Measurements from ENCODE around the gene MCMBP.

MCMBP gene

GRCh38 chr10:119863951-119864565 is 8.6 kb downstream of the MCMBP start:
- Mint-ChIP-seq H3K36me3 (ENCODE audit: low read depth) (peaks cover 29% of the 10 kb centered on the region), H3K4me1 (ENCODE audit: low read depth) (peaks cover 43% of the 10 kb centered on the region), H3K27me3 (ENCODE audit: low read depth) (no peaks in the 10 kb centered on the region), H3K9me3 (peaks cover 11% of the 10 kb centered on the region), H3K4me3 (no peak overlapping the region), H3K27ac (peak overlapping the region; percentile 41)
- DNase-seq (ENCODE audit: low spot score), result no peak

- Mint-ChIP-seq H3K27ac (no peak overlapping the region), H3K9me3 (peaks cover 11% of the 10 kb centered on the region), H3K4me3 (no peak overlapping the region), H3K36me3 (ENCODE audit: low read depth) (peaks cover 29% of the 10 kb centered on the region), H3K27me3 (ENCODE audit: low read depth) (no peaks in the 10 kb centered on the region), H3K4me1 (ENCODE audit: low read depth) (peaks cover 34% of the 10 kb centered on the region)
- no peak for DNase-seq (ENCODE audit: low spot score)
Measured at GRCh38 chr10:119862524-119862923, 10.1 kb downstream of the MCMBP start.

GRCh38 chr10:119860866-119861607 is 11.6 kb downstream of the MCMBP start:
- H3K27ac Mint-ChIP-seq, result no peak overlapping the region
- H3K4me1 Mint-ChIP-seq (ENCODE audit: low read depth), result peaks cover 34% of the 10 kb centered on the region
- peaks cover 11% of the 10 kb centered on the region for H3K9me3 Mint-ChIP-seq
- peaks cover 33% of the 10 kb centered on the region for H3K36me3 Mint-ChIP-seq (ENCODE audit: low read depth)
- DNase-seq (ENCODE audit: low spot score), result no peak
- no peaks in the 10 kb centered on the region for H3K27me3 Mint-ChIP-seq (ENCODE audit: low read depth)
- H3K4me3 Mint-ChIP-seq, result no peak overlapping the region

GRCh38 chr10:119859420-119860258 is 13.0 kb downstream of the MCMBP start:
- DNase-seq (ENCODE audit: low spot score), result no peak
- Mint-ChIP-seq H3K4me3 (no peak overlapping the region), H3K27me3 (ENCODE audit: low read depth) (no peaks in the 10 kb centered on the region), H3K36me3 (ENCODE audit: low read depth) (peaks cover 29% of the 10 kb centered on the region), H3K27ac (no peak overlapping the region), H3K9me3 (peaks cover 10% of the 10 kb centered on the region), H3K4me1 (ENCODE audit: low read depth) (peaks cover 30% of the 10 kb centered on the region)

GRCh38 chr10:119858063-119858462 is 14.6 kb downstream of the MCMBP start:
- no peak overlapping the region for H3K4me3 Mint-ChIP-seq
- H3K27ac Mint-ChIP-seq, result no peak overlapping the region
- H3K36me3 Mint-ChIP-seq (ENCODE audit: low read depth), result peaks cover 23% of the 10 kb centered on the region
- no peaks in the 10 kb centered on the region for H3K9me3 Mint-ChIP-seq
- H3K4me1 Mint-ChIP-seq (ENCODE audit: low read depth), result peaks cover 23% of the 10 kb centered on the region
- no peaks in the 10 kb centered on the region for H3K27me3 Mint-ChIP-seq (ENCODE audit: low read depth)
- no peak for DNase-seq (ENCODE audit: low spot score)

GRCh38 chr10:119853574-119853973 is 19.1 kb downstream of the MCMBP start:
- H3K4me3 Mint-ChIP-seq, result no peak overlapping the region
- H3K27me3 Mint-ChIP-seq (ENCODE audit: low read depth), result no peaks in the 10 kb centered on the region
- no peak for DNase-seq (ENCODE audit: low spot score)
- H3K36me3 Mint-ChIP-seq (ENCODE audit: low read depth), result peaks cover 38% of the 10 kb centered on the region
- H3K4me1 Mint-ChIP-seq (ENCODE audit: low read depth), result peaks cover 2% of the 10 kb centered on the region
- no peaks in the 10 kb centered on the region for H3K9me3 Mint-ChIP-seq
- no peak overlapping the region for H3K27ac Mint-ChIP-seq

GRCh38 chr10:119852822-119853221 is 19.8 kb downstream of the MCMBP start:
- Mint-ChIP-seq H3K27me3 (ENCODE audit: low read depth) (no peaks in the 10 kb centered on the region), H3K9me3 (no peaks in the 10 kb centered on the region), H3K4me3 (no peak overlapping the region), H3K36me3 (ENCODE audit: low read depth) (peaks cover 43% of the 10 kb centered on the region), H3K27ac (no peak overlapping the region), H3K4me1 (ENCODE audit: low read depth) (peaks cover 2% of the 10 kb centered on the region)
- no peak for DNase-seq (ENCODE audit: low spot score)

- Mint-ChIP-seq H3K36me3 (ENCODE audit: low read depth) (peaks cover 45% of the 10 kb centered on the region), H3K27ac (no peak overlapping the region), H3K9me3 (no peaks in the 10 kb centered on the region), H3K4me1 (ENCODE audit: low read depth) (no peaks in the 10 kb centered on the region), H3K27me3 (ENCODE audit: low read depth) (no peaks in the 10 kb centered on the region), H3K4me3 (no peak overlapping the region)
- no peak for DNase-seq (ENCODE audit: low spot score)
Measured at GRCh38 chr10:119852277-119852676, 20.4 kb downstream of the MCMBP start.

- Mint-ChIP-seq H3K27ac (no peak overlapping the region), H3K4me3 (no peak overlapping the region), H3K9me3 (no peaks in the 10 kb centered on the region), H3K36me3 (ENCODE audit: low read depth) (peaks cover 54% of the 10 kb centered on the region), H3K4me1 (ENCODE audit: low read depth) (no peaks in the 10 kb centered on the region), H3K27me3 (ENCODE audit: low read depth) (no peaks in the 10 kb centered on the region)
- no peak for DNase-seq (ENCODE audit: low spot score)
Measured at GRCh38 chr10:119849944-119850343, 22.7 kb downstream of the MCMBP start.

- Mint-ChIP-seq H3K27ac (no peak overlapping the region), H3K4me1 (ENCODE audit: low read depth) (no peaks in the 10 kb centered on the region), H3K9me3 (no peaks in the 10 kb centered on the region), H3K4me3 (no peak overlapping the region), H3K27me3 (ENCODE audit: low read depth) (no peaks in the 10 kb centered on the region), H3K36me3 (ENCODE audit: low read depth) (peaks cover 61% of the 10 kb centered on the region)
- no peak for DNase-seq (ENCODE audit: low spot score)
Measured at GRCh38 chr10:119849031-119849789, 23.4 kb downstream of the MCMBP start.

- DNase-seq (ENCODE audit: low spot score), result no peak
- H3K4me1 Mint-ChIP-seq (ENCODE audit: low read depth), result no peaks in the 10 kb centered on the region
- no peaks in the 10 kb centered on the region for H3K27me3 Mint-ChIP-seq (ENCODE audit: low read depth)
- H3K9me3 Mint-ChIP-seq, result no peaks in the 10 kb centered on the region
- H3K36me3 Mint-ChIP-seq (ENCODE audit: low read depth), result peaks cover 73% of the 10 kb centered on the region
- H3K4me3 Mint-ChIP-seq, result no peak overlapping the region
- H3K27ac Mint-ChIP-seq, result no peak overlapping the region
Measured at GRCh38 chr10:119845656-119846055, 27.0 kb downstream of the MCMBP start.

- H3K27me3 Mint-ChIP-seq (ENCODE audit: low read depth), result no peaks in the 10 kb centered on the region
- peaks cover 7% of the 10 kb centered on the region for H3K9me3 Mint-ChIP-seq
- DNase-seq (ENCODE audit: low spot score), result peak; percentile 51
- H3K36me3 Mint-ChIP-seq (ENCODE audit: low read depth), result peaks cover 82% of the 10 kb centered on the region
- H3K4me1 Mint-ChIP-seq (ENCODE audit: low read depth), result peaks cover 10% of the 10 kb centered on the region
- H3K4me3 Mint-ChIP-seq, result peak overlapping the region; percentile 1
- H3K27ac Mint-ChIP-seq, result peak overlapping the region; percentile 32
Measured at GRCh38 chr10:119834188-119834587, 38.5 kb downstream of the MCMBP start.

GRCh38 chr10:119832951-119833350 is 39.7 kb downstream of the MCMBP start:
- H3K27me3 Mint-ChIP-seq (ENCODE audit: low read depth), result no peaks in the 10 kb centered on the region
- peaks cover 7% of the 10 kb centered on the region for H3K9me3 Mint-ChIP-seq
- no peak overlapping the region for H3K4me3 Mint-ChIP-seq
- no peak overlapping the region for H3K27ac Mint-ChIP-seq
- peaks cover 82% of the 10 kb centered on the region for H3K36me3 Mint-ChIP-seq (ENCODE audit: low read depth)
- peaks cover 10% of the 10 kb centered on the region for H3K4me1 Mint-ChIP-seq (ENCODE audit: low read depth)
- no peak for DNase-seq (ENCODE audit: low spot score)

All from T-helper 2 cell treated with Interferon-gamma antibody and Interleukin-4, amounts not matched to agents 5 μg/mL and 100 μg/mL, for 36 hours (primary cell).